Caco-2 (cell line): ENCODE measurements around the gene EPHA1. TPM values are rescaled to one million over a fixed set of nuclear protein-coding genes. Genes with fewer than 3 reads are reported as not detected.
A peak's percentile ranks its signal among the peaks of the same experiment; 100 is the strongest.

Experiments used
- BruUV-seq: library from RNA; stranded (reverse); fragments of 400-500 nt; replicated peaks from 2 replicates; lab custom pipeline; 2021; lab: Mats Ljungman, UMichigan
- CTCF ChIA-PET: fragments of 300-600 bp; sonication (Branson Sonifier 250); formaldehyde crosslinking; loops from one replicate; lab custom pipeline; 2022; ENCODE audit warnings: antibody characterized with exemption; lab: Charles Lee
- POLR2A ChIA-PET: fragments of 300-600 bp; sonication (Branson Sonifier 250); formaldehyde crosslinking; loops from one replicate; lab custom pipeline; 2022; ENCODE audit warnings: antibody characterized with exemption; lab: Charles Lee
- DNase-seq, 2 experiments: peaks; one replicate each; pipeline versions ENCODE4 v3.0.0 to v3.0.0-alpha.2; 2020 to 2022
- H3K27me3 ChIP-seq: replicated peaks from 2 replicates; pipeline ENCODE4 v1.6.0; 2011; ENCODE audit warnings: low read length; ENCODE audit not compliant: control insufficient read depth, insufficient read depth
- H3K36me3 ChIP-seq: 2 replicates; pipeline ENCODE4 v1.5.1; 2011; ENCODE audit warnings: low read length; ENCODE audit not compliant: control insufficient read depth, insufficient read depth
- H3K4me1 ChIP-seq: fragments of 250-450 bp; sonication (Bioruptor Pico); 2 replicates; pipeline ENCODE4 v1.5.1; 2020; ENCODE audit warnings: mild to moderate bottlenecking
- H3K4me3 ChIP-seq: 2 replicates; pipeline ENCODE4 v1.5.1; 2011; ENCODE audit warnings: low read depth, mild to moderate bottlenecking, control low read depth, low read length
- H3K9me3 ChIP-seq: fragments of 250-450 bp; sonication (Bioruptor Pico); 2 replicates; pipeline ENCODE4 v1.5.1; 2020; ENCODE audit warnings: mild to moderate bottlenecking, moderate library complexity
- H3K27ac Mint-ChIP-seq: one replicate; pipeline ENCODE4 v1.8.0; 2022; ENCODE audit warnings: mixed read lengths; ENCODE audit not compliant: unreplicated experiment
- H3K27me3 Mint-ChIP-seq: one replicate; pipeline ENCODE4 v1.8.0; 2022; ENCODE audit warnings: mixed read lengths; ENCODE audit not compliant: insufficient read depth, unreplicated experiment
- H3K36me3 Mint-ChIP-seq: one replicate; pipeline ENCODE4 v1.8.0; 2022; ENCODE audit warnings: mild to moderate bottlenecking, mixed read lengths; ENCODE audit not compliant: insufficient read depth, unreplicated experiment
- H3K4me1 Mint-ChIP-seq: one replicate; pipeline ENCODE4 v1.8.0; 2022; ENCODE audit warnings: low read depth, mixed read lengths; ENCODE audit not compliant: unreplicated experiment
- H3K4me3 Mint-ChIP-seq: one replicate; pipeline ENCODE4 v1.8.0; 2022; ENCODE audit warnings: mild to moderate bottlenecking, moderate library complexity, mixed read lengths; ENCODE audit not compliant: unreplicated experiment
- H3K9me3 Mint-ChIP-seq: one replicate; pipeline ENCODE4 v1.8.0; 2022; ENCODE audit warnings: mixed read lengths; ENCODE audit not compliant: unreplicated experiment
- CTCF ChIP-seq, 2 experiments: fragments of 200-600 bp in 1 of 2; IDR thresholded peaks; 1 replicate in 1 of 2; 2 replicates in 1 of 2; pipeline versions ENCODE4 v1.5.1 to v1.8.0; 2011 to 2022; ENCODE audit warnings: antibody characterized with exemption in 1 of 2, control low read depth in 1 of 2, inconsistent platforms in 1 of 2, low read depth in 1 of 2, low read length in 1 of 2, mild to moderate bottlenecking in 1 of 2, moderate library complexity in 1 of 2; ENCODE audit not compliant: insufficient read depth in 1 of 2, severe bottlenecking in 1 of 2, unreplicated experiment in 1 of 2
- intact Hi-C: fragments of 100-400 bp; cut with micrococcal nuclease; formaldehyde crosslinking; loops from one replicate; pipeline ENCODE4 v1.10.0; 2022; ENCODE audit not compliant: unreplicated experiment
- total RNA-seq: library from RNA; stranded (reverse); gene quantifications from 2 replicates; pipeline ENCODE4 v1.2.3, GENCODE V29; 2022

EPHA1 gene
- total RNA-seq, 1 experiment from 2014 or later = 66.6 TPM

- Mint-ChIP-seq H3K27ac (peak overlapping the region; percentile 3), H3K4me1 (peaks cover 6% of the 10 kb centered on the region), H3K36me3 (peaks cover 64% of the 10 kb centered on the region), H3K9me3 (no peaks in the 10 kb centered on the region), H3K4me3 (no peak overlapping the region), H3K27me3 (no peaks in the 10 kb centered on the region)
- Histone ChIP-seq H3K9me3 (no peaks in the 10 kb centered on the region), H3K36me3 (peaks cover 8% of the 10 kb centered on the region), H3K4me3 (no peak overlapping the region), H3K27me3 (no peaks in the 10 kb centered on the region), H3K4me1 (peaks cover 16% of the 10 kb centered on the region; the same call in 1 of the 2 replicates)
- DNase-seq = no peak
- POLR2A ChIA-PET = no interaction called here
- intact Hi-C loops = no loop called here
- no TSS peak for BruUV-seq
- TF ChIP-seq CTCF (IDR thresholded peaks at IDR 0.05; ENCODE audit: insufficient read depth in 1 of 2, low read depth in 1 of 2, low read length in 1 of 2, severe bottlenecking in 1 of 2, unreplicated experiment in 1 of 2) = peak in 1 of 2 experiments; percentile 27
- CTCF ChIA-PET = no interaction called here
Observed at GRCh38 chr7:143389316-143390103, 19.1 kb downstream of the EPHA1 start.

- intact Hi-C loops = no loop called here
- TF ChIP-seq CTCF (IDR thresholded peaks at IDR 0.05; ENCODE audit: insufficient read depth in 1 of 2, low read depth in 1 of 2, low read length in 1 of 2, severe bottlenecking in 1 of 2, unreplicated experiment in 1 of 2) = no peak
- peaks cover 58% of the 10 kb centered on the region for H3K36me3 Mint-ChIP-seq
- ChIA-PET POLR2A (interaction anchor here (0.6 kb wide), 1 partner anchor 327 kb away, joined by 3 read pairs; no protein-coding TSS in a partner anchor), CTCF (interaction anchor here (0.8 kb wide), 1 partner anchor 20 kb away, joined by 3 read pairs; the partner anchor contains the start of gene EPHA1)
- DNase-seq = no peak
- H3K27me3 Mint-ChIP-seq = no peaks in the 10 kb centered on the region
- no peak overlapping the region for H3K4me3 ChIP-seq
- H3K4me1 Mint-ChIP-seq = peaks cover 6% of the 10 kb centered on the region
- no peak overlapping the region for H3K27ac Mint-ChIP-seq
- peaks cover 25% of the 10 kb centered on the region for H3K4me1 ChIP-seq
- H3K27me3 ChIP-seq = no peaks in the 10 kb centered on the region
- BruUV-seq = no TSS peak
- no peak overlapping the region for H3K4me3 Mint-ChIP-seq
- no peaks in the 10 kb centered on the region for H3K9me3 ChIP-seq
- H3K9me3 Mint-ChIP-seq = no peaks in the 10 kb centered on the region
- peaks cover 8% of the 10 kb centered on the region for H3K36me3 ChIP-seq
Observed at GRCh38 chr7:143388491-143389101, 20.1 kb downstream of the EPHA1 start.

- ChIA-PET CTCF (interaction anchor here (0.6 to 0.8 kb wide), 2 partner anchors 14 to 21 kb away, joined by 3 read pairs; partner anchors contain the start of gene EPHA1), POLR2A (interaction anchor here (0.6 kb wide), 1 partner anchor 326 kb away, joined by 3 read pairs; no protein-coding TSS in a partner anchor)
- Mint-ChIP-seq H3K4me1 (peaks cover 3% of the 10 kb centered on the region), H3K27me3 (no peaks in the 10 kb centered on the region), H3K4me3 (no peak overlapping the region), H3K36me3 (peaks cover 52% of the 10 kb centered on the region), H3K9me3 (no peaks in the 10 kb centered on the region), H3K27ac (no peak overlapping the region)
- no peak for TF ChIP-seq CTCF (IDR thresholded peaks at IDR 0.05; ENCODE audit: insufficient read depth in 1 of 2, low read depth in 1 of 2, low read length in 1 of 2, severe bottlenecking in 1 of 2, unreplicated experiment in 1 of 2)
- DNase-seq = no peak
- no TSS peak for BruUV-seq
- Histone ChIP-seq H3K27me3 (no peaks in the 10 kb centered on the region), H3K4me1 (peaks cover 25% of the 10 kb centered on the region), H3K4me3 (no peak overlapping the region), H3K9me3 (no peaks in the 10 kb centered on the region), H3K36me3 (peaks cover 8% of the 10 kb centered on the region)
- intact Hi-C loops = no loop called here
Observed at GRCh38 chr7:143388051-143388450, 20.6 kb downstream of the EPHA1 start.
